Measurements from ENCODE around the gene SSNA1.

The SSNA1 gene

GRCh38 chr9:137185921-137186320, 2.6 kb upstream of the SSNA1 start:
- no peak for DNase-seq

GRCh38 chr9:137186385-137186784, 2.1 kb upstream of the SSNA1 start:
- DNase-seq: no peak

DNA sequence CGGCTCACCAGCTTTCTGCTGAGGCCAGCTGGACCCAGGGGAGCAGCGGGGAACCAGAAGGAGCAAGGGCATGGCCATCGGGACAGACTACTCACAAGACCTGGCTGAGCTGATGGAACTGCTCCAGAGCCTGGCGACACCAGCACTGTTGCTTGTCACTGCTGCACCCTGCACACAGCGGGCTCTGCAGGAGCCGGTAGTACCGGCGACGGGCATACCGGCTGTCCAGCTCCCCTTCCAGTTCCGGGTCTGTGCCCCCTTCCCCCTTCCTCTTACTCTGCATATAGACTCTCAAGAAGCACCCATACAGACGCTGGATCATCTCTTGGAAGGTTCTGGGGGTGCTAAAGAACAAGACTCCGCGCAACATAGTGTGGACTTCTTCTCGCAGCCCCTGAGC, 1.1 kb upstream of the SSNA1 start:
- DNase-seq: no peak

- DNase-seq: no peak
Observed at GRCh38 chr9:137188086-137188489, 388 bp upstream of the SSNA1 start.

DNA sequence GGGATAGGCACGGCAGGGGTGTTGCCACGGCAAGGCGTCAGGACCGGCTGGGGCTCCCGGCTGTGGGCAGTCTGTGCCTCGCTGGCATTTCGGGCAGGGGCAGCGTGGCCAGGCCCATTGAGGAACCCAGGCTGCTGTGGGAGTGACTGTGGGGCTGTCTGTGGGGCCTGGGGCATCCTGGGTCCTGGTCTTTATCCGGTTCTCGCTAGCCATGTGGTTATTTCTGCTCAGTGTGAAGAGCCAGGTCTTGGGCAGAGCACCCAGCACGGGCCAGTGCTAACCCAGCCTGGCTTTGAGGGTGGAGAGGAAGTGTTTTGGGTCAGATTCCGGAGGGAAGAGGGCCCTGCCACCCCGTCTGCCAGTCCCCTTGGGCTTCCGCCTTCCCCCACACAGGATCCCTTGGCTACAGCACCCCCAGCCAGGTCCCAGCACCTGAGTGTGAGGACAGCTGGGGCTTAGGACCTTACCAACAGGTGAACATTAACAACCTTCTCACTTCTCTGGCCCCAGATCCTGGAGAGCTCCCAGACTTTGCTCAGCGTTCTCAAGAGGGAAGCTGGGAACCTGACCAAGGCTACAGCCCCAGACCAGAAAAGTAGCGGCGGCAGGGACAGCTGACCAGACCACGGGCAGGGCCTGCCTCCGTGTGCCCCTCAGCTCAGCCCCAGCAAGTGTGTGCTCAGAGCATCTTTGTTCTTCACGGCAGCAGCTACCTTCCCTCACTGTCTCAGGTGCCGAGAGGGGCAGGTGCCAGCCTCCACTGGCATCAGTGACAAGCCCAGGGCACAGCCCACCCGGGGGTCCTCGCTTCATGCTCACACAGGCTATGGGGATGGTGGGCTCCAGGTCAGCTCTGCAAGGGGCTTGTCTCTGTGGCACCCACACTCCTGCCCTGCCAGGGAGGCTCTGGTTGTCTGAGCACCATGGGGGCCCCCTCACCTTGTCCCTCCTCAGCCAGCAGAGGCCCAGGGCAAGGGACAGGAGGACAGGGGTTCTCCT, 1.1 kb downstream of the SSNA1 start:
- DNase-seq: no peak

DNA sequence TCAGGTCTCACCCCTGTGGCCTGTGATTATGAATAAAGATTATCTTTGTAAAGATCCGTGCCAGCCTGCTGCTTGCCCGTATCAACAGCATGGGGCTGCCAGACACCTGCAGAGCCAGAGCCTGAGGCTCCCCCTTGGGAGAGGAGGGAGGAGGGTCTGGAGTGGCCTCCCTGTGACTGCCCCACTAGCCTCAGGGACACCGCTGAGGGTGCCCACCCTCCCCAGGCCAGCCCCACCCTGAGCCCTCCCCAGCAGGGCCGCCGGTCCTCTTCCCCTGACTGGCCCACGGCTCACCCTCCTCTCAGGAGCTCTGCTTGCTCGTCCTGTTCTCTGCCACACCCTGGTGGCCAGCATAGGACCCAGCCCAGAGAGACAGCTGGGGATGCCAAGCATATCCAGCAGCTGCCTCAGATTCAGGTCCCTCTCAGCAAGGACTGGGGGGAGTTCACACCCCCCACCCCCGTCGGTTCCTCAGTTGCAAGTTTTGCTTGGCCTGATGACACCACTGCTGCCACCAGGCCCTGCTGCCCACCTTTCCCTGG, 1.9 kb downstream of the SSNA1 start:
- no peak for DNase-seq

- no peak for DNase-seq
Observed at GRCh38 chr9:137191245-137191644, 2.8 kb downstream of the SSNA1 start.

GRCh38 chr9:137191691-137192447, 3.4 kb downstream of the SSNA1 start:
- DNase-seq: no peak

GRCh38 chr9:137192448-137192780, 3.9 kb downstream of the SSNA1 start:
- no peak for DNase-seq

- no peak for DNase-seq
Observed at GRCh38 chr9:137192859-137193258, 4.4 kb downstream of the SSNA1 start.

- DNase-seq: no peak
Observed at GRCh38 chr9:137193771-137194170, 5.3 kb downstream of the SSNA1 start.

DNA sequence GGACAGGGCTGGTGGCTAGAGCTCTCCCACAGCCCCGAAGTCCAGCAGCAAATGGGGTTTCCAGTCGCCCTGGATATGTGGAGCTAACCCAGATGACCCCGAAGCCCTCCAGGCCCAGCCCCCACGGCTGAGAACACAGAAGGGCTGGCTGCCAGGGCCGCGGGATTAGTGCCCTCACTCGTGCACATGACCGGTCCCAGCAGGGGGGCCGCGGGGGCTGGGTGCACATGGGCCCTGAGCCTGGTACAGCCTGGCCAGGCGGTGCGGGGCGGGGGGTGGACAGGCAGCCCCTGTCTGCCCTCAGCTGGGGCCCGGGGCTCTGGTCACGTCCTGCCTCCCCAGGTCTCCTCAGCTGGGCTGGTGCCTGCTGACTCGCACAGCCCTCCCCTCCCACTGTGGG, 5.9 kb downstream of the SSNA1 start:
- DNase-seq: no peak

GRCh38 chr9:137194909-137195308, 6.4 kb downstream of the SSNA1 start:
- no peak for DNase-seq

GRCh38 chr9:137195525-137196220, 7.2 kb downstream of the SSNA1 start:
- DNase-seq: no peak

DNA sequence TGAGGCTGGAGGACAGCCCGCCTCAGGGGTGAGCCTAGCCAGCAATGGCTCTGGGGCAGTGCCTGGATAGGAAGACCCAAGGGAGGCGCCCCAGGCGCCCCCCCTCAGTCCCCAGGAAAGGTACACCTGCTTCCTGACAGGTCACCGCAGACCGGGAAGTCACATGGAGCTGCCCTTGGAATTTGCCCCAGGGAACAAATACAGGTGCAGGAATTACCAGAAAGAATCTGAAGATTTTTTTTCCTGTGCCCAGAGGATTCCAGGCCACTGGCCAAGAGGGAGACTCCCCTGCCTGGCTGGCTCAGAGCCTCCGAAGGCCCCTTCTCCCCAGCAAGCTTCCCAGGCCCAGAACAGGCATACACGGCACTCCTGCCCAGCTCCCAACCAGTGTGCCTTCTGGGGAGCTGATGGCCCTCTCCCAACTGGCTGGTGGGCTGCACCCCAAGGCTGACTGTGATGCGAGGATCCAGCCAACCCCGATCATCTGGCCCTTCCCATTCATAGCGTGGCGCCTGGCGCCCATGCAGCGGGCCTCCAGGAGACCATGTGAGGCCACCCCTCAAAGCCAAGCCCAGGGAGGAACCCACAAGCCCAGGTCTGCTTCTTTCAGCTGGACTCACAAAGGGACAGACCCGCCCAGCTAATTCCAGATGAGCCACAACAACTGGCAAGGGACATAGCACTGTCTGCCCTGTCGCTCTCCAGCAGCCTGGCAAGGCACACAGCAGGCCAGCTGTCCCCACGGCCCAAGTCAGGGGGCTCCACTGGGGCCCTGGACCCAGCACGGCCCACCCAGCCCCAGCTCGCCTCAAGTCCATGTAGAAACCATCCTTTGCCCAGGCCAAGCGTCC, 9.8 kb downstream of the SSNA1 start:
- no peak for DNase-seq

DNA sequence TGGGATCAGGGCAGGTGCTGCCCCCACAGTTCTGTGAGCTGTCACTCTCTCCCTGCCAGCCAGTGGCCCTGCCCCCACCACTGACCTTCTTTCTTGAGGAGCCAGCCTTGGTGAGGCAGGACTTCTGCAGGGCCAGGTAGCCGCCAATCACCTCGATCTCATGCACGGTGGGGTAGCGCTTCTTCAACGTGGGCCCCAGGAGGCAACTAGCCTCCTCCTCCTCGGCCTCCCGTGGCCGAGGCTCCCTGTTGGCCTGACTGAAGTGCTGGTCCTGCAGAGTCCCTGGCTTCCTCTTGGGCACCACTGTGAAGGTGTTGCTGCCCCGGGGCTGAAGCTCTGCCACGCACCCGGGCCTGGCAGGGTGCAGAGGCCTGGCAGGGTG, 10.4 kb downstream of the SSNA1 start:
- DNase-seq: no peak

DNA sequence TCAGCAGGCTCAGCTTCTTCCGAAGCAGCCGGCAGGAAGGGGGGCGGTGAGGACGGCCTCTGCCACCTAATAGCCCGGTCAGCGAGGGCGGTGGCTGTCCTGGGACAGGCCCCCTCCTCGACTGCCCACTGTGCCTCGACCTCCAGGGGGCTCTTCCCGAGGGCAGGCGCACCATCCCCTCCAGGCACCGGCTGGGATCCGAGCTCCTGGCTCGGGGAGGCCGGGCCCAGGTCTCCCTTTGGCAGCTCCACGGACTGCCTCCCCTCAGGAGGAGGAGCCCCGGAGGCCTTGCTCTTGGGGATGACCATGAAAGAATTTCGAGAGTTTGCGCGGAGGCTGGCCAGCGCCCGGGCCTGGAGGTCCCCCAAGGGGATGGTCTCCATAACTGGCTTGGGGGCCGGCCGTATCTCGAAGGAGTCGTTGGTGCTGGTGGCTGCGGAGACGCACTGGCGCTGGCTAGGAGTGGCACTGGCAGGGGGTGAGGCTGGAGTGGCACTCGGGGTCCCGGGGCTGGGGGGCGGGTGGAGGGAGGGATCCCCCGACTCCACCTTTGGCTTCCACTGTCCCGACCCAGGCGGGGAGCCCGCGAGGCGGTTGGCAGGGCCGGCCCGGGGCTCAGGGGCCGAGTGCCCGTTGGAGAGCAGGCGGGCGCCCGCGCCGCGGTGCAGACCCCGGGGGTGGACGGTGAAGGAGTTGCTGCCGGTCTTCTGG, 11.1 kb downstream of the SSNA1 start:
- DNase-seq: no peak

GRCh38 chr9:137200311-137201204, 12.1 kb downstream of the SSNA1 start, which contains the start of gene TPRN:
Gene TPRN (minus strand): TSS chr9:137200741. CDS start chr9:137200711, 30 bp downstream.
- DNase-seq: peak; percentile 91 to 96 (median 93)

GRCh38 chr9:137201205-137201868, 12.9 kb downstream of the SSNA1 start:
- DNase-seq: no peak

DNA sequence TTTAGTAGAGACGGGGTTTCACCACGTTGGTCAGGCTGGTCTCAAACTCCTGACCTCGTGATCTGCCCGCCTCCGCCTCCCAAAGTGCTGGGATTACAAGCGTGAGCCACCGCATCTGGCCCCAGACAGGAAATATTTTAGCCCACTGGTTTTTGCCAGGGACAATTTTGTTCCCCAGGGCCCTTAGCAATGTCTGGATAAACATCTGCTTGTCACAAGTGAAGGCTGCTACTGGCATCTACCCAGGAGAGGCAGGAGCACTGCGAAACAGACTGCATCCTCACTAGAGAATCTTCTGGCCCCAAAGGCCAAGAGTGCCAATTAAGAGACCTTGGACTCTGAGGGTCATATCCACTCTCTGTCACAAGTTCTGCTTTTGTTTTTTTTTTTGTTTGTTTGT, 14.5 kb downstream of the SSNA1 start:
- no peak for DNase-seq
